H1 (cell line): Measurements from ENCODE around the gene H1-8. TPM values are rescaled to one million over a fixed set of nuclear protein-coding genes. Genes with fewer than 3 reads are reported as not detected.

Experiments
- CBX5 ChIP-seq: fragments of 300-800, 300-1000 bp; sonication (generic); IDR thresholded peaks from 2 replicates; pipeline ENCODE4 v1.7.1; 2016; ENCODE audit warnings: antibody characterized with exemption, low read length, low read depth
- CTBP2 ChIP-seq: IDR thresholded peaks from 2 replicates; pipeline ENCODE4 v1.7.0; 2011; ENCODE audit warnings: borderline replicate concordance, mild to moderate bottlenecking, moderate library complexity, mixed read lengths, low read length; ENCODE audit not compliant: insufficient read depth, insufficient read length
- GABPA ChIP-seq: IDR thresholded peaks from 2 replicates; pipeline ENCODE4 v1.6.1; 2011; ENCODE audit warnings: mild to moderate bottlenecking, low read length, moderate library complexity, borderline replicate concordance; ENCODE audit not compliant: insufficient read depth
- RNF2 ChIP-seq: fragments of 200-900, 300-1000 bp; sonication (generic); IDR thresholded peaks from 2 replicates; pipeline ENCODE4 v1.7.1; 2016; ENCODE audit warnings: borderline replicate concordance, low read depth, mild to moderate bottlenecking, antibody characterized with exemption, low read length; ENCODE audit not compliant: poor library complexity, severe bottlenecking; ENCODE audit errors: missing control alignments
- polyA plus RNA-seq, 7 experiments: library from polyadenylated mRNA; depleted of rRNA in 3 of 7; stranded (reverse) in 5 of 7; unstranded in 2 of 7; fragments of >200 nt in 5 of 7; fragments of 200-250 nt in 2 of 7; gene quantifications; 1 replicate in 5 of 7; 2 replicates in 1 of 7; 4 replicates in 1 of 7; pipeline versions ENCODE4 v1.2.1 to v1.2.3, GENCODE V29; 2011 to 2013; ENCODE audit warnings: missing spikeins in 2 of 7, mixed read lengths in 2 of 7
- total RNA-seq: library from RNA; stranded (reverse); fragmentation: NEBNext Ultra II Directional; extraction: Animal tissue kit (Norgen Biotek cat#: 25700); gene quantifications from 2 replicates; pipeline ENCODE4 v1.2.1, GENCODE V29; 2021

The H1-8 gene
- total and polyA plus RNA-seq, 2 of the 8 experiments (the other 6 are each of a cell fraction or from before 2014, with no cell fraction given) = not detected

DNA sequence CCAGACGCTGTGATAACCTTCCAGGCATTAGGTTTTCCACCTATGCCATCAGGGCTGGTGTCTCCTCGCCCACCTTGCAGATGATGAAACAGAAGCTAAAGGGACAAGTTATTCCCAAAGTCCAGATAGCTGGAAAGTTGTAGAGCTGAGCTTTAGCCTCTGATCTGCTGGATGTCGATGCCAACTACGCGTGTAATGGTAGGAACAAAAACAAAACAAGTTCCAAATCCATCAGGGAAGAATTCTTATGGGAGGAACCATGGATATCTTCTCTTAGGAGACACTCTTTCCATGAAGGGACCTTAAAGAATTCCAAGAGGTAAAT lies 42.7 kb upstream of the H1-8 start (continued):
- TF ChIP-seq CBX5 = no peak
- no peak for TF ChIP-seq GABPA
- TF ChIP-seq RNF2 = no peak
- TF ChIP-seq CTBP2 = no peak
